Measurements from ENCODE around the gene FFAR1. TPM values are rescaled to one million over a fixed set of nuclear protein-coding genes. Genes with fewer than 3 reads are reported as not detected.
A peak's percentile ranks its signal among the peaks of the same experiment; 100 is the strongest.

Gene FFAR1
- total and polyA plus RNA-seq, 2 donors (not counting 1 experiment from before 2014, with no cell fraction given), result 3.0 to 17.9 TPM

DNA sequence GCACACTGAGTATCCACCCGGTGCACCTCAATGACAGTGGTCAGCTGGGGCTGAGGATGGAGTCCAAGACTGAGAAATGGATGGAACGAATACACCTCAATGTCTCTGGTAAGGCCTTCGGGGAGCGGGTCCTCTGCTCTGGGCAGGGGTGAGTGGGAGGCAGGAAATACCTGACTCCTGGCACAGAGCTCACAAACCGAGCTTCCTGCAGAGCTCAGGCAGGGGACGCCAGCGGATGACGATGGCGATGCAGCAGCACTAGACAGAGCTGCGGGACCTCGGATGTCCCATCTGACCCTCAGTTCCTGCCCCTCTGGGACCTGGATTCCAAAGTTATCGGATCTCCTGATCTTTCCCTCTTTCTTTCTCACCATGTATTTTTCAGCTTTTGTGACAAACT is 14.9 kb upstream of the FFAR1 start:
- H3K27me3 Mint-ChIP-seq, result no peaks in the 10 kb centered on the region
- Histone ChIP-seq H3K4me1 (ENCODE audit: control insufficient read depth in 2 of 2, insufficient read depth in 2 of 2, low read length in 2 of 2) (peaks cover 68 to 86% of the 10 kb centered on the region in 2 donors), H3K9me3 (ENCODE audit: control extremely low read depth in 1 of 3, control insufficient read depth in 2 of 3, insufficient read depth in 1 of 3, low read length in 2 of 3) (no peaks in the 10 kb centered on the region), H3K36me3 (replicated peaks in 1 of 2; ENCODE audit: control extremely low read depth in 1 of 2, control insufficient read depth in 1 of 2, extremely low read depth in 1 of 2, insufficient read depth in 2 of 2, low read length in 1 of 2) (peaks cover 3 to 72% of the 10 kb centered on the region in 2 experiments), H3K4me2 (replicated peaks; ENCODE audit: low read depth, low read length, poor library complexity, severe bottlenecking) (peak overlapping the region; percentile 87), H3K27me3 (replicated peaks in 1 of 4; ENCODE audit: control extremely low read depth in 1 of 4, control insufficient read depth in 3 of 4, insufficient read depth in 4 of 4, low read length in 3 of 4) (no peaks in the 10 kb centered on the region), H3K27ac (ENCODE audit: low read length in 2 of 2) (peak overlapping the region; percentile 59 to 75), H3K9ac (ENCODE audit: low read length) (peak overlapping the region; percentile 86), H3K4me3 (ENCODE audit: control extremely low read depth in 1 of 5, extremely low read depth in 1 of 5, insufficient read depth in 1 of 5, low read depth in 2 of 5, low read length in 4 of 5) (peak overlapping the region; percentile 57 to 100 (median 88)), H4K20me1 (ENCODE audit: control insufficient read depth, insufficient read depth, low read length, poor library complexity, severe bottlenecking) (peaks cover 80% of the 10 kb centered on the region), H2AFZ (ENCODE audit: insufficient read depth, low read depth, low read length, poor library complexity, severe bottlenecking) (no peak overlapping the region), H3K79me2 (ENCODE audit: control insufficient read depth, insufficient read depth, low read length) (peaks cover 99% of the 10 kb centered on the region)
- peak overlapping the region; percentile 81 for H3K4me3 Mint-ChIP-seq
- H3K27ac Mint-ChIP-seq, result peak overlapping the region; percentile 96
- H3K4me1 Mint-ChIP-seq, result peaks cover 82% of the 10 kb centered on the region
- POLR2A ChIA-PET, result interaction anchor here (1.0 to 7.6 kb wide), 4 partner anchors 9 to 16 kb away, joined by 6 to 106 read pairs (median 11); partner anchors contain the start of gene FFAR1
- DNase-seq (peak; percentile 51), ATAC-seq (ENCODE audit: low read depth) (no peak)
- H3K9me3 Mint-ChIP-seq (ENCODE audit: insufficient read depth), result no peaks in the 10 kb centered on the region
- WGBS (ENCODE audit: insufficient coverage), result 9% methylated on average over 11 of the region's 12 CpGs
- intact Hi-C loops (cut with micrococcal nuclease), result loop anchor here (5.0 kb wide), 1 partner anchor 36 kb away; no protein-coding TSS in a partner anchor
- CTCF ChIA-PET, result interaction anchor here (0.6 to 6.4 kb wide), 15 partner anchors 9 to 191 kb away, joined by 3 to 35 read pairs (median 6); partner anchors contain the start of genes FFAR1 and USF2
- TF ChIP-seq EZH2 (IDR thresholded peaks at IDR 0.05; ENCODE audit: borderline replicate concordance, insufficient read depth, low read depth, low read length, poor library complexity, severe bottlenecking), result no peak
- TF ChIP-seq, protein P1, sequence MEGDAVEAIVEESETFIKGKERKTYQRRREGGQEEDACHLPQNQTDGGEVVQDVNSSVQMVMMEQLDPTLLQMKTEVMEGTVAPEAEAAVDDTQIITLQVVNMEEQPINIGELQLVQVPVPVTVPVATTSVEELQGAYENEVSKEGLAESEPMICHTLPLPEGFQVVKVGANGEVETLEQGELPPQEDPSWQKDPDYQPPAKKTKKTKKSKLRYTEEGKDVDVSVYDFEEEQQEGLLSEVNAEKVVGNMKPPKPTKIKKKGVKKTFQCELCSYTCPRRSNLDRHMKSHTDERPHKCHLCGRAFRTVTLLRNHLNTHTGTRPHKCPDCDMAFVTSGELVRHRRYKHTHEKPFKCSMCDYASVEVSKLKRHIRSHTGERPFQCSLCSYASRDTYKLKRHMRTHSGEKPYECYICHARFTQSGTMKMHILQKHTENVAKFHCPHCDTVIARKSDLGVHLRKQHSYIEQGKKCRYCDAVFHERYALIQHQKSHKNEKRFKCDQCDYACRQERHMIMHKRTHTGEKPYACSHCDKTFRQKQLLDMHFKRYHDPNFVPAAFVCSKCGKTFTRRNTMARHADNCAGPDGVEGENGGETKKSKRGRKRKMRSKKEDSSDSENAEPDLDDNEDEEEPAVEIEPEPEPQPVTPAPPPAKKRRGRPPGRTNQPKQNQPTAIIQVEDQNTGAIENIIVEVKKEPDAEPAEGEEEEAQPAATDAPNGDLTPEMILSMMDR (IDR thresholded peaks at IDR 0.05), result no peak

GRCh38 chr19:35334144-35334753 is 13.5 kb upstream of the FFAR1 start:
- Mint-ChIP-seq H3K4me1 (peaks cover 79% of the 10 kb centered on the region), H3K4me3 (peak overlapping the region; percentile 81), H3K9me3 (ENCODE audit: insufficient read depth) (no peaks in the 10 kb centered on the region), H3K27ac (peak overlapping the region; percentile 96), H3K27me3 (no peaks in the 10 kb centered on the region)
- Histone ChIP-seq H3K36me3 (replicated peaks in 1 of 2; ENCODE audit: control extremely low read depth in 1 of 2, control insufficient read depth in 1 of 2, extremely low read depth in 1 of 2, insufficient read depth in 2 of 2, low read length in 1 of 2) (peaks cover 4 to 86% of the 10 kb centered on the region in 2 experiments), H3K4me1 (ENCODE audit: control insufficient read depth in 2 of 2, insufficient read depth in 2 of 2, low read length in 2 of 2) (peaks cover 64 to 87% of the 10 kb centered on the region in 2 donors), H2AFZ (ENCODE audit: insufficient read depth, low read depth, low read length, poor library complexity, severe bottlenecking) (no peak overlapping the region), H3K4me2 (replicated peaks; ENCODE audit: low read depth, low read length, poor library complexity, severe bottlenecking) (peak overlapping the region; percentile 87), H3K4me3 (ENCODE audit: control extremely low read depth in 1 of 5, extremely low read depth in 1 of 5, insufficient read depth in 1 of 5, low read depth in 2 of 5, low read length in 4 of 5) (peak overlapping the region in 4 of 5 experiments; percentile 83 to 100 (median 94)), H3K27me3 (replicated peaks in 1 of 4; ENCODE audit: control extremely low read depth in 1 of 4, control insufficient read depth in 3 of 4, insufficient read depth in 4 of 4, low read length in 3 of 4) (no peaks in the 10 kb centered on the region), H3K9ac (ENCODE audit: low read length) (peak overlapping the region; percentile 86), H3K9me3 (ENCODE audit: control extremely low read depth in 1 of 3, control insufficient read depth in 2 of 3, insufficient read depth in 1 of 3, low read length in 2 of 3) (no peaks in the 10 kb centered on the region), H4K20me1 (ENCODE audit: control insufficient read depth, insufficient read depth, low read length, poor library complexity, severe bottlenecking) (peaks cover 91% of the 10 kb centered on the region), H3K27ac (ENCODE audit: low read length in 2 of 2) (peak overlapping the region; percentile 30 to 59), H3K79me2 (ENCODE audit: control insufficient read depth, insufficient read depth, low read length) (peaks cover 98% of the 10 kb centered on the region)
- CTCF ChIA-PET, result interaction anchor here (0.6 to 6.4 kb wide), 13 partner anchors 10 to 161 kb away, joined by 3 to 35 read pairs (median 5); partner anchors contain the start of gene FFAR1
- DNase-seq, result no peak
- POLR2A ChIA-PET, result interaction anchor here (0.6 to 7.6 kb wide), 9 partner anchors 11 to 309 kb away, joined by 3 to 106 read pairs (median 5); partner anchors contain the start of gene FFAR1
- WGBS (ENCODE audit: insufficient coverage), result 70% methylated on average over 7 of the region's 10 CpGs
- intact Hi-C loops (cut with micrococcal nuclease), result loop anchor here (5.0 kb wide), 1 partner anchor 37 kb away; no protein-coding TSS in a partner anchor
- no peak for ATAC-seq (ENCODE audit: low read depth)
- TF ChIP-seq EZH2 (IDR thresholded peaks at IDR 0.05; ENCODE audit: borderline replicate concordance, insufficient read depth, low read depth, low read length, poor library complexity, severe bottlenecking), result no peak
- TF ChIP-seq, protein P1 (IDR thresholded peaks at IDR 0.05), result no peak
